Endothelial cell of umbilical vein (primary cell): Measurements from ENCODE around the gene NUDT8. TPM values are rescaled to one million over a fixed set of nuclear protein-coding genes. Genes with fewer than 3 reads are reported as not detected.

Experiments
- BruUV-seq: library from RNA; stranded (reverse); fragments of 400-500 nt; replicated peaks from 2 replicates; lab custom pipeline; 2021; lab: Mats Ljungman, UMichigan
- CTCF ChIA-PET: fragments of 300-600, 350-600 bp; sonication (Branson Sonifier 250); formaldehyde crosslinking; loops from one replicate; lab custom pipeline; 2021; ENCODE audit warnings: antibody characterized with exemption, inconsistent platforms; lab: Charles Lee
- POLR2A ChIA-PET: fragments of 300-600, 350-600 bp; sonication (Branson Sonifier 250); formaldehyde crosslinking; loops from one replicate; lab custom pipeline; 2021; ENCODE audit warnings: antibody characterized with exemption, inconsistent platforms; lab: Charles Lee
- DNase-seq: peaks from one replicate; pipeline ENCODE4 v3.0.0-alpha.2; 2011; ENCODE audit warnings: low read depth, low spot score
- FAIRE-seq: peaks from 2 replicates; lab custom pipeline; 2011; peaks lifted over from hg19 to GRCh38; lab: Jason Lieb, UNC
- H2AFZ ChIP-seq: 2 replicates; pipeline ENCODE4 v1.6.0; 2012; ENCODE audit warnings: low read depth, low read length, control low read depth, inconsistent platforms
- H3K27ac ChIP-seq: 2 replicates; pipeline ENCODE4 v1.5.1; 2011; ENCODE audit warnings: low read depth, mild to moderate bottlenecking, control low read depth, low read length, moderate library complexity; ENCODE audit not compliant: insufficient read depth
- H3K27me3 ChIP-seq, 2 experiments: 2 replicates each; pipeline versions ENCODE4 v1.6.0 to v1.6.1; 2011; ENCODE audit warnings: low read length in 2 of 2, mixed read lengths in 1 of 2; ENCODE audit not compliant: control insufficient read depth in 2 of 2, insufficient read depth in 2 of 2
- H3K36me3 ChIP-seq, 2 experiments: 2 replicates in 1 of 2; 3 replicates in 1 of 2; pipeline ENCODE4 v1.5.1; 2011; ENCODE audit warnings: low read length in 2 of 2, mild to moderate bottlenecking in 1 of 2, moderate library complexity in 1 of 2; ENCODE audit not compliant: control insufficient read depth in 2 of 2, insufficient read depth in 2 of 2; ENCODE audit errors: extremely low read depth in 1 of 2
- H3K4me1 ChIP-seq: 3 replicates; pipeline ENCODE4 v1.5.1; 2011; ENCODE audit warnings: mild to moderate bottlenecking, low read length; ENCODE audit not compliant: control insufficient read depth, insufficient read depth; ENCODE audit errors: extremely low read depth
- H3K4me2 ChIP-seq: 2 replicates; pipeline ENCODE4 v1.6.1; 2011; ENCODE audit warnings: low read length, control low read depth, mixed read lengths; ENCODE audit not compliant: insufficient read depth
- H3K4me3 ChIP-seq, 3 experiments: fragments of 200-600 bp in 1 of 3; sonication (generic), shearing (Covaris generic) in 1 of 3; replicated peaks in 1 of 3; 2 replicates each; pipeline ENCODE4 v1.5.1; 2011 to 2016; ENCODE audit warnings: control low read depth in 3 of 3, low read length in 3 of 3, mild to moderate bottlenecking in 2 of 3, inconsistent platforms in 1 of 3, low read depth in 1 of 3, moderate library complexity in 1 of 3; ENCODE audit not compliant: insufficient read depth in 1 of 3
- H3K79me2 ChIP-seq: 2 replicates; pipeline ENCODE4 v1.6.0; 2012; ENCODE audit warnings: low read length, inconsistent platforms; ENCODE audit not compliant: control insufficient read depth, insufficient read depth
- H3K9ac ChIP-seq: replicated peaks from 2 replicates; pipeline ENCODE3; 2011; ENCODE audit warnings: low read length, control low read depth; ENCODE audit not compliant: insufficient read depth; ENCODE audit errors: extremely low read depth
- H3K9me1 ChIP-seq: replicated peaks from 3 replicates; pipeline ENCODE4 v1.6.0; 2011; ENCODE audit warnings: mild to moderate bottlenecking, low read length; ENCODE audit not compliant: control insufficient read depth, insufficient read depth; ENCODE audit errors: extremely low read depth
- H3K9me3 ChIP-seq: replicated peaks from 2 replicates; pipeline ENCODE4 v1.5.1; 2012; ENCODE audit warnings: low read length, inconsistent platforms; ENCODE audit not compliant: control insufficient read depth, insufficient read depth
- H4K20me1 ChIP-seq: replicated peaks from 2 replicates; pipeline ENCODE3; 2011; ENCODE audit warnings: mild to moderate bottlenecking, low read length; ENCODE audit not compliant: control insufficient read depth, insufficient read depth; ENCODE audit errors: extremely low read depth
- EZH2 ChIP-seq: IDR thresholded peaks from 2 replicates; pipeline ENCODE4 v1.6.1; 2012; ENCODE audit warnings: borderline replicate concordance, low read depth, mild to moderate bottlenecking, moderate library complexity, low read length, inconsistent platforms; ENCODE audit not compliant: severe bottlenecking
- FOS ChIP-seq: IDR thresholded peaks from 2 replicates; pipeline ENCODE4 v1.6.1; 2011; ENCODE audit warnings: mild to moderate bottlenecking, low read length, moderate library complexity, borderline replicate concordance; ENCODE audit not compliant: insufficient read depth
- GATA2 ChIP-seq: IDR thresholded peaks from 2 replicates; pipeline ENCODE4 v1.7.0; 2011; ENCODE audit warnings: low read depth, mild to moderate bottlenecking, moderate library complexity, mixed read lengths, low read length; ENCODE audit not compliant: insufficient read length, insufficient read depth
- JUN ChIP-seq: IDR thresholded peaks from 2 replicates; pipeline ENCODE4 v1.6.1; 2011; ENCODE audit warnings: borderline replicate concordance, low read depth; ENCODE audit not compliant: insufficient read length, insufficient read depth
- MYC ChIP-seq: IDR thresholded peaks from one replicate; pipeline ENCODE4 v1.6.1; 2011; ENCODE audit warnings: mild to moderate bottlenecking, low read depth, low read length
- POLR2A ChIP-seq: IDR thresholded peaks from 2 replicates; pipeline ENCODE4 v1.6.1; 2012; ENCODE audit warnings: low read depth, mild to moderate bottlenecking, control low read depth, low read length
- POLR2AphosphoS5 ChIP-seq: IDR thresholded peaks from 2 replicates; pipeline ENCODE4 v1.6.1; 2012; ENCODE audit warnings: low read depth, mild to moderate bottlenecking, control low read depth, low read length, moderate library complexity; ENCODE audit not compliant: insufficient read depth
- dilution Hi-C: fragments of 300-500 bp; cut with MboI; formaldehyde crosslinking; loops from one replicate; pipeline ENCODE4 v1.15.0; 2019; ENCODE audit warnings: low sequenced_read_pairs; ENCODE audit not compliant: extremely low pct_ligation_motif_present
- intact Hi-C: fragments of 100-400 bp; cut with micrococcal nuclease; formaldehyde crosslinking; loops from one replicate; pipeline ENCODE4 v1.10.0; 2022
- polyA plus RNA-seq, 4 experiments: library from polyadenylated mRNA; depleted of rRNA in 3 of 4; stranded (reverse) in 3 of 4; unstranded in 1 of 4; fragments of >200 nt; gene quantifications; 2 replicates each; pipeline versions ENCODE4 v1.2.1 to v1.2.3, GENCODE V29; 2011 to 2012; ENCODE audit warnings: missing spikeins in 1 of 4
- total RNA-seq: library from RNA; stranded (reverse); gene quantifications from 2 replicates; pipeline ENCODE4 v1.2.3, GENCODE V29; 2021
- TF ChIP-seq, protein P1 (sequence below): IDR thresholded peaks from 2 replicates; pipeline ENCODE4 v1.6.1; 2011; ENCODE audit not compliant: insufficient read depth, insufficient read length
- TF ChIP-seq, protein P2 (sequence below), 2 donors: IDR thresholded peaks; 1 replicate in 1 of 2; 2 replicates in 1 of 2; pipeline ENCODE4 v1.5.1; 2011; ENCODE audit warnings: low read length in 2 of 2, mild to moderate bottlenecking in 2 of 2, moderate library complexity in 2 of 2, control low read depth in 1 of 2, inconsistent platforms in 1 of 2, low read depth in 1 of 2; ENCODE audit not compliant: insufficient read depth in 1 of 2; ENCODE audit errors: extremely low read depth in 1 of 2

NUDT8 gene
- total and polyA plus RNA-seq, 2 donors (not counting 3 experiments of a cell fraction or from before 2014, with no cell fraction given), result 14.1 to 20.4 TPM

DNA sequence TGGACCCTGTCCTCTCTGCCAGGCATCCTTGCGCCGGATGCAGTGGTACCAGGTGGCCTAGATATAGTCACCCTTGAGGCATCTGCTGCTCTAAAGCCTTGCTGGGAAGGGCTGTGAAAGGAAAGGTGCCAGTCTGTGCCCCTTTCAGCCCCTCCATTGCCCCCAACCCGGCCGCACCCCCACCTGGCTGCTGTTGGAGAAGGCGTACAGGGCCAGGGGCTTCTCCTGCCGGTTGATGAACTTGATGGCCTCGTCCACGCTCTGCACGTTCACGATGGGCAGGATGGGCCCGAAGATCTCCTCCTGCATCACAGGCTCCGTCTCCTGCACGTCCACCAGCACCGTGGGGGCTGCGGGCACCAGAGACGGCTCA is 34.5 kb upstream of the NUDT8 start:
- TF ChIP-seq JUN (no peak), FOS (no peak), GATA2 (no peak), MYC (no peak), EZH2 (no peak)
- Histone ChIP-seq H3K9ac (no peak overlapping the region), H4K20me1 (no peaks in the 10 kb centered on the region), H3K9me3 (no peaks in the 10 kb centered on the region), H3K9me1 (no peaks in the 10 kb centered on the region), H2AFZ (no peak overlapping the region), H3K27me3 (no peaks in the 10 kb centered on the region), H3K27ac (no peak overlapping the region), H3K4me1 (no peaks in the 10 kb centered on the region), H3K4me2 (no peak overlapping the region), H3K4me3 (no peak overlapping the region), H3K36me3 (no peaks in the 10 kb centered on the region), H3K79me2 (no peaks in the 10 kb centered on the region)
- dilution Hi-C loops, result no loop called here
- intact Hi-C loops, result no loop called here
- no TSS peak for BruUV-seq
- DNase-seq, result no peak
- CTCF ChIA-PET, result no interaction called here
- POLR2A ChIA-PET, result no interaction called here
- no peak for FAIRE-seq

GRCh38 chr11:67663532-67664212 is 33.9 kb upstream of the NUDT8 start:
- POLR2A ChIA-PET, result no interaction called here
- FAIRE-seq, result no peak
- dilution Hi-C loops (no loop called here), intact Hi-C loops (no loop called here)
- Histone ChIP-seq H4K20me1 (no peaks in the 10 kb centered on the region), H3K27me3 (no peaks in the 10 kb centered on the region), H3K79me2 (no peaks in the 10 kb centered on the region), H3K4me2 (no peak overlapping the region), H3K27ac (no peak overlapping the region), H2AFZ (no peak overlapping the region), H3K9ac (no peak overlapping the region), H3K4me1 (no peaks in the 10 kb centered on the region), H3K36me3 (no peaks in the 10 kb centered on the region), H3K4me3 (no peak overlapping the region), H3K9me1 (no peaks in the 10 kb centered on the region), H3K9me3 (no peaks in the 10 kb centered on the region)
- DNase-seq, result no peak
- CTCF ChIA-PET, result interaction anchor here (1.6 kb wide), 1 partner anchor 34 kb away, joined by 6 read pairs; the partner anchor contains the start of gene NUDT8
- TF ChIP-seq MYC (no peak), EZH2 (no peak), POLR2AphosphoS5 (no peak), POLR2A (no peak), JUN (no peak), GATA2 (no peak), FOS (no peak)
- TF ChIP-seq, protein P1, sequence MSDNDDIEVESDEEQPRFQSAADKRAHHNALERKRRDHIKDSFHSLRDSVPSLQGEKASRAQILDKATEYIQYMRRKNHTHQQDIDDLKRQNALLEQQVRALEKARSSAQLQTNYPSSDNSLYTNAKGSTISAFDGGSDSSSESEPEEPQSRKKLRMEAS, result no peak
- TF ChIP-seq, protein P2, sequence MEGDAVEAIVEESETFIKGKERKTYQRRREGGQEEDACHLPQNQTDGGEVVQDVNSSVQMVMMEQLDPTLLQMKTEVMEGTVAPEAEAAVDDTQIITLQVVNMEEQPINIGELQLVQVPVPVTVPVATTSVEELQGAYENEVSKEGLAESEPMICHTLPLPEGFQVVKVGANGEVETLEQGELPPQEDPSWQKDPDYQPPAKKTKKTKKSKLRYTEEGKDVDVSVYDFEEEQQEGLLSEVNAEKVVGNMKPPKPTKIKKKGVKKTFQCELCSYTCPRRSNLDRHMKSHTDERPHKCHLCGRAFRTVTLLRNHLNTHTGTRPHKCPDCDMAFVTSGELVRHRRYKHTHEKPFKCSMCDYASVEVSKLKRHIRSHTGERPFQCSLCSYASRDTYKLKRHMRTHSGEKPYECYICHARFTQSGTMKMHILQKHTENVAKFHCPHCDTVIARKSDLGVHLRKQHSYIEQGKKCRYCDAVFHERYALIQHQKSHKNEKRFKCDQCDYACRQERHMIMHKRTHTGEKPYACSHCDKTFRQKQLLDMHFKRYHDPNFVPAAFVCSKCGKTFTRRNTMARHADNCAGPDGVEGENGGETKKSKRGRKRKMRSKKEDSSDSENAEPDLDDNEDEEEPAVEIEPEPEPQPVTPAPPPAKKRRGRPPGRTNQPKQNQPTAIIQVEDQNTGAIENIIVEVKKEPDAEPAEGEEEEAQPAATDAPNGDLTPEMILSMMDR (IDR thresholded peaks at IDR 0.05; ENCODE audit: extremely low read depth in 1 of 2, insufficient read depth in 1 of 2, low read depth in 1 of 2, low read length in 2 of 2), result no peak
- BruUV-seq, result no TSS peak
